ENCODE results near the gene PSME4.
"Not testable (repeated sequence)": the region's sequence is repeated elsewhere in the genome, so short reads cannot be mapped to it uniquely, and the experiment has no call there.

The PSME4 gene

GRCh38 chr2:53842891-53843290 lies 127.9 kb downstream of the PSME4 start:
- no peak for DNase-seq (ENCODE audit: low read depth in 2 of 2)

GRCh38 chr2:53841651-53842050 lies 129.1 kb downstream of the PSME4 start:
- DNase-seq (ENCODE audit: low read depth in 2 of 2) = not testable (repeated sequence)

- no peak for DNase-seq (ENCODE audit: low read depth in 2 of 2)
Measured at GRCh38 chr2:53840580-53840979, 130.2 kb downstream of the PSME4 start.

- DNase-seq (ENCODE audit: low read depth in 2 of 2) = not testable (repeated sequence)
Measured at GRCh38 chr2:53829980-53830290, 140.9 kb downstream of the PSME4 start.

- no peak for DNase-seq (ENCODE audit: low read depth in 2 of 2)
Measured at GRCh38 chr2:53829273-53829979, 141.4 kb downstream of the PSME4 start.

- DNase-seq (ENCODE audit: low read depth in 2 of 2) = no peak
Measured at GRCh38 chr2:53828331-53828730, 142.5 kb downstream of the PSME4 start.

- DNase-seq (ENCODE audit: low read depth in 2 of 2) = no peak
Measured at GRCh38 chr2:53827398-53828175, 143.2 kb downstream of the PSME4 start.

- no peak for DNase-seq (ENCODE audit: low read depth in 2 of 2)
Measured at GRCh38 chr2:53826587-53827397, 144.0 kb downstream of the PSME4 start.

GRCh38 chr2:53826030-53826410 lies 144.8 kb downstream of the PSME4 start:
- no peak for DNase-seq (ENCODE audit: low read depth in 2 of 2)

- peak in 1 of 2 donors; percentile 4 for DNase-seq (ENCODE audit: low read depth in 2 of 2)
Measured at GRCh38 chr2:53823639-53824038, 147.2 kb downstream of the PSME4 start.

- no peak for DNase-seq (ENCODE audit: low read depth in 2 of 2)
Measured at GRCh38 chr2:53821810-53822209, 149.0 kb downstream of the PSME4 start.

- no peak for DNase-seq (ENCODE audit: low read depth in 2 of 2)
Measured at GRCh38 chr2:53820711-53821110, 150.1 kb downstream of the PSME4 start.

- DNase-seq (ENCODE audit: low read depth in 2 of 2) = no peak
Measured at GRCh38 chr2:53820048-53820447, 150.7 kb downstream of the PSME4 start.

GRCh38 chr2:53819634-53820033 lies 151.2 kb downstream of the PSME4 start:
- DNase-seq (ENCODE audit: low read depth in 2 of 2) = no peak

GRCh38 chr2:53818854-53819435 lies 151.8 kb downstream of the PSME4 start:
- DNase-seq (ENCODE audit: low read depth in 2 of 2) = no peak

Data from stimulated activated CD4-positive, alpha-beta T cell treated with anti-CD3 and anti-CD28 coated beads, Interleukin-4, amount 100 ng/mL, for 48 hours (primary cell).